ENCODE measurements around the gene SHLD2. TPM values are rescaled to one million over a fixed set of nuclear protein-coding genes. Genes with fewer than 3 reads are reported as not detected.
"Not testable (repeated sequence)": the region's sequence is repeated elsewhere in the genome, so short reads cannot be mapped to it uniquely, and the experiment has no call there.

SHLD2 gene
- total RNA-seq, 4 donors from 2014 or later: 12.7 to 31.7 (median 21.5) TPM

GRCh38 chr10:87228247-87228646, 133.2 kb downstream of the SHLD2 start:
- no CpG with 5 or more reads among the region's 20 CpGs for WGBS, 2 donors
- DNase-seq; H3K4me3 ChIP-seq; H3K27me3 ChIP-seq; H3K36me3 ChIP-seq; intact Hi-C loops (cut with DNase I); H3K9me3 ChIP-seq; H3K4me1 ChIP-seq; H3K27ac ChIP-seq: not testable (repeated sequence)

- H3K27me3 ChIP-seq; H3K36me3 ChIP-seq; DNase-seq; H3K27ac ChIP-seq; H3K4me1 ChIP-seq; H3K9me3 ChIP-seq; H3K4me3 ChIP-seq; intact Hi-C loops (cut with DNase I): not testable (repeated sequence)
- 90 to 100% methylated on average over 1 to 2 of the region's 9 CpGs for WGBS, 2 donors
These were observed 134.2 kb downstream of the SHLD2 start for GRCh38 chr10:87229211-87229610.

GRCh38 chr10:87234854-87235253, 139.8 kb downstream of the SHLD2 start:
- H3K36me3 ChIP-seq; H3K27ac ChIP-seq; H3K27me3 ChIP-seq; H3K4me1 ChIP-seq; H3K4me3 ChIP-seq; intact Hi-C loops (cut with DNase I); DNase-seq; H3K9me3 ChIP-seq: not testable (repeated sequence)
- no CpG with 5 or more reads among the region's 7 CpGs for WGBS, 2 donors

GRCh38 chr10:87237244-87237643, 142.2 kb downstream of the SHLD2 start:
- H3K27ac ChIP-seq; H3K9me3 ChIP-seq; H3K4me1 ChIP-seq; DNase-seq; intact Hi-C loops (cut with DNase I); H3K27me3 ChIP-seq; H3K36me3 ChIP-seq; H3K4me3 ChIP-seq: not testable (repeated sequence)
- WGBS, 2 donors: 100% methylated on average over 1 of the region's 5 CpGs; no CpG with 5 or more reads in 1 of the 2 donors

- H3K9me3 ChIP-seq; H3K4me3 ChIP-seq; H3K36me3 ChIP-seq; DNase-seq; H3K4me1 ChIP-seq; H3K27me3 ChIP-seq; H3K27ac ChIP-seq; intact Hi-C loops (cut with DNase I): not testable (repeated sequence)
- WGBS, 2 donors: 100% methylated on average over 1 of the region's 6 CpGs; no CpG with 5 or more reads in 1 of the 2 donors
These were observed 144.4 kb downstream of the SHLD2 start for GRCh38 chr10:87239346-87239808.

Other genes with a start within 250 kb of the SHLD2 start
- 10 to 100 TPM in 2 of 4 donors, 1 to 10 TPM in 2; 3.4 to 18.1 (median 11.0) TPM for gene MMRN2, start 137.6 kb upstream of the SHLD2 start, total RNA-seq
- 10 to 100 TPM in 2 of 4 donors, 1 to 10 TPM in 2; 5.3 to 32.4 (median 11.4) TPM for gene SNCG, start 136.6 kb upstream of the SHLD2 start, total RNA-seq
- 10 to 100 TPM; 23.8 to 74.4 (median 47.4) TPM for gene ADIRF, start 126.7 kb upstream of the SHLD2 start, total RNA-seq
- 100 to 1,000 TPM in 2 of 4 donors, 10 to 100 TPM in 2; 57.1 to 371 (median 225) TPM for gene FAM25A, start 74.9 kb upstream of the SHLD2 start, total RNA-seq
- 100 to 1,000 TPM; 114 to 204 (median 130) TPM for gene GLUD1, start 363 bp upstream of the SHLD2 start, total RNA-seq
- under 1 TPM; 0.57 to 0.70 (median 0.61) TPM for gene NUTM2A, start 130.2 kb downstream of the SHLD2 start, total RNA-seq